GM12878 (cell line): ENCODE results near the gene CD68. TPM values are rescaled to one million over a fixed set of nuclear protein-coding genes. Genes with fewer than 3 reads are reported as not detected.

ENCODE experiments used
- EGR1 ChIP-seq, 2 experiments: IDR thresholded peaks; 1 replicate in 1 of 2; 2 replicates in 1 of 2; pipeline ENCODE4 v1.6.1; 2011 to 2012; ENCODE audit warnings: low read depth in 2 of 2, low read length in 2 of 2, borderline replicate concordance in 1 of 2, mild to moderate bottlenecking in 1 of 2, moderate library complexity in 1 of 2
- HCFC1 ChIP-seq: fragments of 150-350 bp; IDR thresholded peaks from 2 replicates; pipeline ENCODE4 v1.6.1; 2014; ENCODE audit warnings: low read length
- HDGF ChIP-seq: fragments of 450-650 bp; IDR thresholded peaks from 2 replicates; pipeline ENCODE4 v1.6.1; 2016; ENCODE audit warnings: antibody characterized with exemption
- IRF4 ChIP-seq: IDR thresholded peaks from 2 replicates; pipeline ENCODE4 v1.6.1; 2011; ENCODE audit warnings: low read depth, low read length
- KAT2A ChIP-seq: conservative IDR thresholded peaks from 2 replicates; pipeline ENCODE4 v1.6.1; 2011; ENCODE audit warnings: low read depth, low read length; ENCODE audit not compliant: control insufficient read depth
- KLF5 ChIP-seq: fragments of 450-650 bp; IDR thresholded peaks from 2 replicates; pipeline ENCODE4 v1.6.1; 2014; ENCODE audit warnings: mild to moderate bottlenecking; ENCODE audit not compliant: partially characterized antibody
- RAD21 ChIP-seq: IDR thresholded peaks from 2 replicates; pipeline ENCODE4 v1.6.1; 2011; ENCODE audit warnings: mild to moderate bottlenecking, low read depth, low read length, moderate library complexity; ENCODE audit not compliant: insufficient read depth
- RAD51 ChIP-seq: fragments of 450-650 bp; IDR thresholded peaks from 2 replicates; pipeline ENCODE4 v1.6.1; 2016; ENCODE audit warnings: moderate library complexity, mild to moderate bottlenecking, inconsistent platforms
- SKIL ChIP-seq: fragments of 450-650 bp; IDR thresholded peaks from 2 replicates; pipeline ENCODE4 v1.6.1; 2017; ENCODE audit warnings: mild to moderate bottlenecking, low read depth, inconsistent platforms; ENCODE audit not compliant: poor library complexity, severe bottlenecking
- SMAD1 ChIP-seq: fragments of 450-650 bp; IDR thresholded peaks from 2 replicates; pipeline ENCODE4 v1.6.1; 2018; ENCODE audit warnings: mild to moderate bottlenecking, low read depth; ENCODE audit not compliant: partially characterized antibody
- SUPT20H ChIP-seq: IDR thresholded peaks from 2 replicates; pipeline ENCODE4 v1.6.1; 2011; ENCODE audit warnings: low read depth, mild to moderate bottlenecking, low read length, moderate library complexity, borderline replicate concordance; ENCODE audit not compliant: control insufficient read depth
- ZNF274 ChIP-seq: IDR thresholded peaks from one replicate; pipeline ENCODE4 v1.8.0; 2011; ENCODE audit not compliant: insufficient read length, insufficient read depth
- polyA plus RNA-seq, 11 experiments: library from polyadenylated mRNA; depleted of rRNA in 4 of 11; unstranded in 6 of 11; stranded (reverse) in 5 of 11; fragments of >200 nt; fragmentation: Nextera tagmentation in 4 of 11; fragmentation: Illumina TruSeq in 1 of 11; extraction: Ambion mirVana in 4 of 11; extraction: Trizol in 1 of 11; gene quantifications; 1 replicate in 1 of 11; 2 replicates in 10 of 11; pipeline versions ENCODE4 v1.2.1 to v1.2.3, GENCODE V29; 2011 to 2016; ENCODE audit warnings: inconsistent platforms in 2 of 11, missing spikeins in 2 of 11, low read depth in 1 of 11
- total RNA-seq, 4 experiments: library from RNA; depleted of rRNA in 3 of 4; stranded (reverse); fragments of >200 nt in 3 of 4; fragmentation: Illumina TruSeq in 1 of 4; extraction: Trizol in 1 of 4; gene quantifications; 2 replicates each; pipeline versions ENCODE4 v1.2.1 to v1.2.3, GENCODE V29; 2013 to 2021
- TF ChIP-seq, protein P1 (sequence below): IDR thresholded peaks from 2 replicates; pipeline ENCODE4 v1.6.1; 2011; ENCODE audit warnings: mild to moderate bottlenecking, low read depth, low read length, moderate library complexity; ENCODE audit not compliant: insufficient replicate concordance

CD68 gene
- total and polyA plus RNA-seq, 10 of the 15 experiments (the other 5 are each of a cell fraction or from before 2014, with no cell fraction given), result 2.6 to 6.9 (median 3.8) TPM

- no peak for TF ChIP-seq SKIL
- peak in 1 of 2 experiments; percentile 25; a peak in 1 of 3 replicates for TF ChIP-seq EGR1 (IDR thresholded peaks at IDR 0.05; ENCODE audit: borderline replicate concordance in 1 of 2, low read depth in 2 of 2, low read length in 2 of 2)
- TF ChIP-seq HCFC1, result no peak
- TF ChIP-seq ZNF274, result no peak
- TF ChIP-seq SMAD1, result no peak
- TF ChIP-seq SUPT20H, result no peak
- TF ChIP-seq RAD21, result no peak
- TF ChIP-seq, protein P1, sequence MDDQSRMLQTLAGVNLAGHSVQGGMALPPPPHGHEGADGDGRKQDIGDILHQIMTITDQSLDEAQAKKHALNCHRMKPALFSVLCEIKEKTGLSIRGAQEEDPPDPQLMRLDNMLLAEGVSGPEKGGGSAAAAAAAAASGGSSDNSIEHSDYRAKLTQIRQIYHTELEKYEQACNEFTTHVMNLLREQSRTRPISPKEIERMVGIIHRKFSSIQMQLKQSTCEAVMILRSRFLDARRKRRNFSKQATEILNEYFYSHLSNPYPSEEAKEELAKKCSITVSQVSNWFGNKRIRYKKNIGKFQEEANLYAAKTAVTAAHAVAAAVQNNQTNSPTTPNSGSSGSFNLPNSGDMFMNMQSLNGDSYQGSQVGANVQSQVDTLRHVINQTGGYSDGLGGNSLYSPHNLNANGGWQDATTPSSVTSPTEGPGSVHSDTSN, result no peak
- no peak for TF ChIP-seq RAD51
- TF ChIP-seq HDGF, result peak; percentile 86; the same call in 1 of the 2 replicates
- no peak for TF ChIP-seq KAT2A
- TF ChIP-seq KLF5, result no peak
- TF ChIP-seq IRF4, result no peak
Measured at GRCh38 chr17:7549401-7550055, 29.9 kb upstream of the CD68 start (continued).
